ENCODE data around the gene FOXP1. TPM values are rescaled to one million over a fixed set of nuclear protein-coding genes. Genes with fewer than 3 reads are reported as not detected.

Gene FOXP1
- polyA plus RNA-seq, 1 donor from 2014 or later = 5.6 TPM

- no peaks in the 10 kb centered on the region for H3K9me3 ChIP-seq (ENCODE audit: low read length)
- H3F3A ChIP-seq (ENCODE audit: insufficient read depth, low read length, poor library complexity, severe bottlenecking) = no peaks in the 10 kb centered on the region
- no peak overlapping the region for H3K9ac ChIP-seq (ENCODE audit: low read length)
- TF ChIP-seq CTCF (IDR thresholded peaks at IDR 0.05; ENCODE audit: poor library complexity, severe bottlenecking) = no peak
- no peak for TF ChIP-seq SMC3 (conservative IDR thresholded peaks at IDR 0.05; ENCODE audit: poor library complexity)
- no peak overlapping the region for H2AFZ ChIP-seq (ENCODE audit: low read depth, low read length)
- no peaks in the 10 kb centered on the region for H4K20me1 ChIP-seq (ENCODE audit: insufficient read depth)
- H3K27ac ChIP-seq (ENCODE audit: low read length) = no peak overlapping the region
- no peaks in the 10 kb centered on the region for H3K27me3 ChIP-seq (ENCODE audit: insufficient read depth, low read depth, low read length)
- no peaks in the 10 kb centered on the region for H3K9me2 ChIP-seq (ENCODE audit: insufficient read depth, low read length)
- no peak overlapping the region for H3K4me3 ChIP-seq (ENCODE audit: low read length)
- no peaks in the 10 kb centered on the region for H3K36me3 ChIP-seq (ENCODE audit: insufficient read depth, low read length)
- H3K79me2 ChIP-seq (replicated peaks; ENCODE audit: insufficient read depth, low read length) = no peaks in the 10 kb centered on the region
- no peak overlapping the region for H3K4me2 ChIP-seq (ENCODE audit: low read length)
Observed at GRCh38 chr3:71187715-71188114, 395.8 kb downstream of the FOXP1 start.

- TF ChIP-seq POLR2AphosphoS5 (IDR thresholded peaks at IDR 0.05) (no peak), TAF1 (IDR thresholded peaks at IDR 0.05; ENCODE audit: low read depth) (no peak), REST (IDR thresholded peaks at IDR 0.05; ENCODE audit: borderline replicate concordance) (no peak), EZH2 (IDR thresholded peaks at IDR 0.05; ENCODE audit: borderline replicate concordance, insufficient read depth, low read length, poor library complexity, severe bottlenecking) (no peak), EP300 (conservative IDR thresholded peaks at IDR 0.05; ENCODE audit: poor library complexity, severe bottlenecking) (no peak), RAD21 (conservative IDR thresholded peaks at IDR 0.05) (no peak), MXI1 (conservative IDR thresholded peaks at IDR 0.05; ENCODE audit: poor library complexity, severe bottlenecking) (no peak), SMC3 (conservative IDR thresholded peaks at IDR 0.05; ENCODE audit: poor library complexity) (no peak), CTCF (IDR thresholded peaks at IDR 0.05; ENCODE audit: poor library complexity, severe bottlenecking) (no peak)
- no peaks in the 10 kb centered on the region for H4K20me1 ChIP-seq (ENCODE audit: insufficient read depth)
- H3K4me3 ChIP-seq (ENCODE audit: low read length) = no peak overlapping the region
- no peaks in the 10 kb centered on the region for H3K36me3 ChIP-seq (ENCODE audit: insufficient read depth, low read length)
- H3K9me3 ChIP-seq (ENCODE audit: low read length) = no peaks in the 10 kb centered on the region
- H3K4me2 ChIP-seq (ENCODE audit: low read length) = no peak overlapping the region
- no peaks in the 10 kb centered on the region for H3F3A ChIP-seq (ENCODE audit: insufficient read depth, low read length, poor library complexity, severe bottlenecking)
- H3K27me3 ChIP-seq (ENCODE audit: insufficient read depth, low read depth, low read length) = no peaks in the 10 kb centered on the region
- H3K27ac ChIP-seq (ENCODE audit: low read length) = no peak overlapping the region
- H2AFZ ChIP-seq (ENCODE audit: low read depth, low read length) = no peak overlapping the region
- no peaks in the 10 kb centered on the region for H3K9me2 ChIP-seq (ENCODE audit: insufficient read depth, low read length)
- H3K79me2 ChIP-seq (replicated peaks; ENCODE audit: insufficient read depth, low read length) = no peaks in the 10 kb centered on the region
- H3K9ac ChIP-seq (ENCODE audit: low read length) = no peak overlapping the region
Observed at GRCh38 chr3:71186801-71187200, 396.7 kb downstream of the FOXP1 start.
